CD4-positive, alpha-beta T cell treated with Interleukin-17A for 1 hour (primary cell): ENCODE data around the gene EEPD1.

Experiments
- DNase-seq: peaks from one replicate; pipeline ENCODE4 v3.0.0-alpha.2; 2020

Gene EEPD1

DNA sequence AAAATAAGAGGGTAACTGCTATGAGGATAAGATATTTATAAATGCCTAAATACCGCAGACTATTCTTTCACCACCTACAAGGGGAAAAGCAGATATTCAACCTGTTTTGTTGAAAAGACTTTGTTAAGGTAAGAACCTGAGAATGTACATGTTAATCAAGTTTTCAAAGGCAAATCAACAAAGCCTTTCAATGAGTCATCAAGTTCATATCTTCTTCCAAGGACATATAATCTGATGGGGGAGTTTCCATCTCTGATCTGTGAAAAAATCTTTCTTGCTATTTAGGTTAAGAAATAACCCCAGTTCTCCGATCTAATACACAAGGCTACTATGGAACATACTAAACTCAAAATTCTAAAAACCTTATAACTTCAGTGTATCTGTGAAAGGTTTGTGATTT, 196.6 kb downstream of the EEPD1 start:
- no peak for DNase-seq
